Ishikawa (cell line): ENCODE results near the gene ZNF268.

Source experiments
- CEBPB ChIP-seq: IDR thresholded peaks from 2 replicates; pipeline ENCODE4 v1.6.1; 2012
- CREB1 ChIP-seq: IDR thresholded peaks from 2 replicates; pipeline ENCODE4 v1.6.1; 2012; ENCODE audit warnings: low read depth
- EGR1 ChIP-seq: IDR thresholded peaks from 2 replicates; pipeline ENCODE4 v1.6.1; 2012
- EP300 ChIP-seq: IDR thresholded peaks from 2 replicates; pipeline ENCODE4 v1.6.1; 2012; ENCODE audit warnings: borderline replicate concordance
- FOXM1 ChIP-seq: IDR thresholded peaks from 2 replicates; pipeline ENCODE4 v1.6.1; 2012; ENCODE audit warnings: low read depth, borderline replicate concordance
- MAX ChIP-seq: IDR thresholded peaks from 2 replicates; pipeline ENCODE4 v1.6.1; 2012
- NFIC ChIP-seq: IDR thresholded peaks from 2 replicates; pipeline ENCODE4 v1.6.1; 2012
- RAD21 ChIP-seq: IDR thresholded peaks from 2 replicates; pipeline ENCODE4 v1.6.1; 2012; ENCODE audit warnings: low read depth
- REST ChIP-seq: IDR thresholded peaks from 2 replicates; pipeline ENCODE4 v1.6.1; 2012; ENCODE audit warnings: low read depth, mild to moderate bottlenecking
- TAF1 ChIP-seq: IDR thresholded peaks from 2 replicates; pipeline ENCODE4 v1.6.1; 2012; ENCODE audit warnings: low read depth, mild to moderate bottlenecking
- TCF12 ChIP-seq: IDR thresholded peaks from 2 replicates; pipeline ENCODE4 v1.6.1; 2012; ENCODE audit warnings: low read depth
- TEAD4 ChIP-seq: IDR thresholded peaks from 2 replicates; pipeline ENCODE4 v1.6.1; 2012
- USF1 ChIP-seq: IDR thresholded peaks from 2 replicates; pipeline ENCODE4 v1.6.1; 2012
- YY1 ChIP-seq: IDR thresholded peaks from 2 replicates; pipeline ENCODE4 v1.6.1; 2012; ENCODE audit warnings: low read depth
- ZBTB7A ChIP-seq: IDR thresholded peaks from 2 replicates; pipeline ENCODE4 v1.6.1; 2012; ENCODE audit warnings: low read depth

The ZNF268 gene

GRCh38 chr12:133181238-133181959 is at the start of gene ZNF268:
Gene ZNF268, plus strand, starts transcription at chr12:133181495. Its CDS starts 503 bp downstream, at chr12:133181998.
- TF ChIP-seq TAF1 (peak; percentile 77; the same call in 1 of the 2 replicates), REST (no peak), YY1 (peak; percentile 97), CEBPB (no peak; the same call in 1 of the 2 replicates), TCF12 (peak; percentile 76), CREB1 (peak; percentile 98), RAD21 (peak; percentile 38; the same call in 1 of the 2 replicates), MAX (peak; percentile 70), EP300 (no peak), EGR1 (peak; percentile 55; the same call in 1 of the 2 replicates), ZBTB7A (no peak), TEAD4 (no peak), NFIC (0 out of 2 replicates have a peak, but pooled peaks have one; percentile 7), USF1 (no peak), FOXM1 (no peak)

- TF ChIP-seq ZBTB7A (no peak), FOXM1 (no peak), TCF12 (no peak), EP300 (no peak), NFIC (no peak)
These were observed 45.5 kb upstream of the ZNF268 start for GRCh38 chr12:133135747-133136146.

GRCh38 chr12:133145981-133146380 is 35.3 kb upstream of the ZNF268 start:
- TF ChIP-seq TAF1 (no peak), FOXM1 (no peak), MAX (no peak), ZBTB7A (no peak), EGR1 (no peak)

GRCh38 chr12:133156125-133156690 is 25.1 kb upstream of the ZNF268 start:
- TF ChIP-seq ZBTB7A: no peak
- TF ChIP-seq YY1: no peak

- TF ChIP-seq FOXM1 (no peak), USF1 (no peak), TEAD4 (no peak), EP300 (no peak), REST (no peak), CREB1 (no peak), EGR1 (no peak), MAX (no peak), CEBPB (no peak), RAD21 (no peak), NFIC (no peak), ZBTB7A (no peak), YY1 (no peak), TCF12 (no peak), TAF1 (no peak)
These were observed 15.5 kb upstream of the ZNF268 start for GRCh38 chr12:133165776-133166175.
